GM19099 (cell line): ENCODE measurements around the gene SYTL3.

ENCODE experiments used
- POLR2A ChIP-seq: IDR thresholded peaks from 3 replicates; pipeline ENCODE4 v1.6.1; 2011; ENCODE audit warnings: low read depth; ENCODE audit not compliant: insufficient read length; ENCODE audit errors: extremely low read depth

SYTL3 gene

DNA sequence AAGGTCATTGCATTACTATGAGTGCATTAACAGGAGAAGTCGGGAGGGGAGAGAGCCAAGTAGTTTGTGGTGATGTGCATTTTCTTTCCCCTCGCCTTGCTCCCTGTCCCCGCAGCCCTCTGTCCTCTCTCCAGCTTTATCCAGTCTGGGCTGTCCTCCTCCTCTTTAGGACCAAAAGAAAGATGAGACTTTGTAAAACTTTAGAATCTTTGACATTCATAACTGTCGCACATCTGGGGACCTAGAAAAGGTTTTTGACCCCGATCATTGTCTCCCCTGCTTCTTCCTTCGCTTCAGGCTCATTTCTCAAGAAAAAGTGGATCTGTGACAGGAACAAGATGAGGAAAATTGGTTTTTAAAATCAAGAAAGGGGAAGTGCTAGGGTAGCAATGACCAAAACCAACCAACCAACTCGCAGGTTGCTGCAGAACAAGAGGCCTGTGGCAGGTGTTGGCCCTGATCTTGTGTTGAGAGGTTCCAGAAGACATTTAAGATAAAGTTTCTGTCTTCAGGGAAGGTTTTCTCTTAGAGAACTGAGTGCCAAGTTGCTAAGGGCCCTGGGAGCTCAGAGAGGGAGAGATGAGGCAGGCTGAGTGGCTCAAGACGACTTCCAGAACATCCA, 17.6 kb downstream of the SYTL3 start:
- TF ChIP-seq POLR2A: no peak

DNA sequence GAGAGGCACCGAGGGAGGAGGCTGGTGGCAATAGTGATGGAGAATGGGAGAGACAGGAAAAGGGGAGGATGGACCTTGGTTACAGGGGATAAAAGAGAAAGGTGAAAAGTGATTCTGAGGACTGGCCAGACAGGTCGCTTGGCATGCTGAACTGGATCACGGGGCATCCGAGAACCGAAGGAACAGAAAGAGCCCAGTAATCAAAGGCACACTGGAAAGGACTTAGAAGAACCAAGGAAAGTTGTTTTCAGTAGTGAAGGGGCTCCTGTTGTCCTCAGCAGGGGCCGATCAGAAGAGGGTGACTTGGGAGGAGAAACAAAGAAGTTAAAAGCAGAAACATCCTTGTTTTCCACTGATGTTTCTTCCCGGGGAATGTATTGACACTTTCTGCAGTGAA, 18.9 kb downstream of the SYTL3 start:
- TF ChIP-seq POLR2A: no peak

DNA sequence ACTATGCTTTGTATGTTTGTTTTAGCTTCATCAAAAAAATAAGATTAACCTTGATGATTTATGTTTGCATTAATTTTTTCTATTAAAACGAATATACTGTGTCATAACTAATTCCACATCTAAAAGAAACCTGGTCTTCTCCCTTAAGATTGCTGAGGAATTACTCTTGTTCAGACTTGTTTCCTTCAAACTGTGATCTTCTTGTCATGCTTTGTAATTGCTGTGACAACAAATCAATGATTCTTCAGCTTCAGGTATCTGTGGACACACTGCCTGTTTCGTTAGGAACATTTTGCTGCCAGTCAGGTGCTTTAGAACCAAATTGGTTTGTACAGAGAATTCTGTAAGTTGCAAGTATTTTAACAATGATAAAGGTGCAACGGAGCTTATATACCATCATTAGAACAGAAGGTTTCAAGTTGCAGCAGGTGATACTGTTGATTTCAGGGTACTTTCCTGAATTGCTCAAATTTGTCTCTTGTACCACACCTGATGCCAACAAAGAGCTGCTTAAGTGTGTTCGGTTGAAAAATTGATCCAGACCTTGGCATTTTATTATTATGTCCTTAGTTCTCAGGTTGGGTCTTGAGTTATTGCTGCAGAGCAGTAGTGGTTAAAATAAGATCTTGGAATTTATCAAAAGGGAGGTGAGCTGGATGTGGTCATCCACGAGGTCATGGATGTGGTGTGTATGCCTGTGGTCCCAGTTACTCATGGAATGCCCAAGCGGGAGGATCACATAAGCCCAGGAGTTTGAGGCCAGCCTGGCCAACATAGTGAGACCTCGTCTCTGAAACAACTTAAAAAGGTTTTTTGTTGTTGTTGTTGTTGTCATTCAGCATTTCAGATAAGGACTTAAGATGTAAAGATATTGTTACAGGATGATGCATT, 19.5 kb downstream of the SYTL3 start:
- TF ChIP-seq POLR2A: no peak

DNA sequence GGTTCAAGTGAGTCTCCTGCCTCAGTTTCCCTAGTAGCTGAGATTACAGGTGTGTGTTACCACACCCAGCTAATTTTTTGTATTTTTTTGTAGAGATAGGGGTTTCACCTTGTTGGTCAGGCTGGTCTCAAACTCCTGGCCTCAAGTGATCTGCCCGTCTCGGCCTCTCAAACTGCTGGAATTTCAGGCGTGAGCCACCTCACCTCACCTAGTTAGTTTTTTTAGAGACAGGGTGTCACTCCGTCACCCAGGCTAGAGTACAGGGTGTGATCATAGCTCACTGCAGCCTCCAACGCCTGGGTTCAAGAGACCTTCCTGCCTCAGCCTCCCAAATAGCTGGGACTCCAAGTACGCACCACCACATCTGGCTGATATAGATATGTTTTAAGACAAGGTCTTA, 22.9 kb downstream of the SYTL3 start:
- no peak for TF ChIP-seq POLR2A

DNA sequence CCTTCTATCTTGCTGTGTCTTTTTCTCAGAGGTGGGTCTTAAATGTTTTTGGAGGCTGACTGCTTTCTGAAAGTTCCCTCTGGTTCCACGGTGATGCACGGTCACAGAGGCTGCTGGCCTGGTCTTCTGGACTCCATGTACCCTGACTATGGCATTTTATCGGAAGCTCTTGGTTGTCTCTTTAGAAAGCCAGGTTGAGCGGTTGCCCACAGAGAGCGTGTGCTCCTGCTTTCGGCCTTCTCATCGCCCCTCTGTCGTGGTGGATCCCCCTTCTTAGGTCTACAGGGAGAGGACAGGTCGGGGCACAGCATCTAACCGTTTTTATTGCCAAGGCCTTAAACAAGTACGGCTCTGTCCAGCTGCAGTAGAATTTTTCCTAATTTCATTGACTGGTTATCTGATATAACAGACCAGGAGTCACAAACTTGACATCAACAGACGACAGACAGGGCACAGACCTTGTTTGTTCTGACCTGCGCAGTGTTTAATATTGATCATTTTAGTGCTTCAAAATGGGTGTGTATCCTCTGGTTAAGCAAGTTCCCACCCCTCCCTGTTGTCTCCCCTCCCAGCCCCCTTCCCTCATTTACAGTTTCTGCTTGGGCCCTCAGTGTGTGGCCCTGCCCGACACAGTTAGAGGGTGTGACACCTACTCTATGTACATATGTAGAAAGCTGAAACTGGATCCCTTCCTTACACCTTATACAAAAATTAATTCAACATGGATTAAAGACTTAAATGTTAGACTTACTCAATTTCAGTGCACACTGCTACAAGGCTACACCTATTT, 24.7 kb downstream of the SYTL3 start:
- no peak for TF ChIP-seq POLR2A

DNA sequence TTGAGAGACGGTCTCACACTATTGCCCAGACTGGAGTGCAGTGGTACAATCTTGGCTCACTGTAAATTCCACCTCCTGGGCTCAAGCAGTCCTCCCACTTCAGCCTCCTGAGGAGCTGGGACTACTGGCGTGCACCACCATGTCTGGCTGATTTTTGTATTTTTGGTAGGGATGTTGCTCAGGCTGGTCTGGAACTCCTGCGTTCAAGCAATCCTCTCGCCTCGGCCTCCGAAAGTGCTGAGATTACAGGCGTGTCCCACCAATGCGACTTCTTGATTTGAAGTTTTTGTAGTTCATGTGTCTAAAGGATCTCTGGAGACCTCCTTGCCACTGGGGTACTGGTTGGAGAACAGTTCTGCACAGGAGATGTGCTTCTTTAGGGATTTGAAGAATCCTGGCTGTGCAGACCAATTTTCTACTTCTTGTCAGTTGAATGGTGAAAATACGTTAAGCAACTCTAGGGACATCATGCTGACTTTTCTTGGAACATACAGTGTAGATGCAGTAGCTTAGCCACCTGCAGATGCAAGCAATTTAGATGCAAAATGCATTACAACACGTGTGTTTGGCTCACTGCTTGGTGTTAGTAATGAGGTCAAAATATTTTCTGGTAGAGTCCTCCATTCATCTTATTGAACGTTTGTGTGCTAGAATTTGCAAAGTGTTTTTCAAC, 28.2 kb downstream of the SYTL3 start:
- no peak for TF ChIP-seq POLR2A

DNA sequence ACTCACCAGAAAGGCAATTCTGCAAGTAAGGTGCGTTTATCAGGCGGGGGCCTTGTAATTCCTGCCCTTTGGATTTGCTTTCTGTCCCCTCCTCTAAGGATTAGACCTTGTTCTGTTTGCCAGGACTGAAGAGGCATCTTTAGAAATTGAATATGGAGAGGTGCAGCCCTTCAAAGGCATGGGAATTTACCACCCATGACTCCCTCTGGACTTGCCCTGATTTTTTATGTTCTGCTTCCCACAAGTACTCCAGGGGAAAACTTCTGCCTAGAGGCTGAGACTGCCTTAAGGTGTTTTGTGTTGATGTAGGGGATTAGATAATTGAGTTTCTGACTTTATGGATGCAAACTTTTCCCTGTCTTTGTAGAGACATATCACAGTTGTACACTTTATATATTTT, 30.2 kb downstream of the SYTL3 start:
- TF ChIP-seq POLR2A: no peak

DNA sequence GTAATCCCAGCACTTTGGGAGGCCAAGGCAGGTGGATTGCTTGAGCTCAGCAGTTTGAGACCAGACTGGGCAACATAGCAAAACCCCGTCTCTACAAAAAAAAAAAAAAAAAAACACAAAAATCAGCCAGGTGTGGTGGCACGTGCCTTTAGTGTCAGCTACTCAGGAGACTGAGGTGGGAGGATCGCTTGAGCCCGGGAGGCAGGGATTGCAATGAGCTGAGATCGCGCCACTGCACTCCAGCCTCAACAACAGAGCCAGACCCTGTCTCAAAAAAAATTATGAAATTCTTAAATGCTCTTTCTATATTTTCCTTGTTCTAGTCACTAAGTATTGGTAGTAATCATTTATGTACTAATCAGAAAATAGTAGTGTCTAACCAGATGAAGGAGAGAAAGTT, 30.6 kb downstream of the SYTL3 start:
- no peak for TF ChIP-seq POLR2A

DNA sequence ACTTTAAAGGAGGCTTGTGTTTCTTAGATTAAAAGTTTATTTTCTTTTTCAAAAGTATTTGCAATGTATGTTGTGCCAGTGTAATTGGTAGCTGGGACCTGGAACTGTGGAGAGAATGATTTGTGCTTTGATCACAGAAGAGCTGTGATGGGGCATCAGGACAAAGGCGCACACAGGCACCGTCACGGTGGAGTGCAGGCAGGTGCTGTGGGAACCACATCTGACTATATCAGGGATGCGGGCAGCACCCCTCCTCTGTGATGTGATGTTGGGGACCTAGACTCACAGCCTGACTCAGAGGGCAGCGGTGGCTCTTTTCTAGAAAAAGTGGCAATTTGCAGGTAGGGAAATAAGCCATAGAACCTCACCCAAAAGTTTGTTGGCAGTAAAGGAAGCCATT, 34.5 kb downstream of the SYTL3 start:
- no peak for TF ChIP-seq POLR2A

DNA sequence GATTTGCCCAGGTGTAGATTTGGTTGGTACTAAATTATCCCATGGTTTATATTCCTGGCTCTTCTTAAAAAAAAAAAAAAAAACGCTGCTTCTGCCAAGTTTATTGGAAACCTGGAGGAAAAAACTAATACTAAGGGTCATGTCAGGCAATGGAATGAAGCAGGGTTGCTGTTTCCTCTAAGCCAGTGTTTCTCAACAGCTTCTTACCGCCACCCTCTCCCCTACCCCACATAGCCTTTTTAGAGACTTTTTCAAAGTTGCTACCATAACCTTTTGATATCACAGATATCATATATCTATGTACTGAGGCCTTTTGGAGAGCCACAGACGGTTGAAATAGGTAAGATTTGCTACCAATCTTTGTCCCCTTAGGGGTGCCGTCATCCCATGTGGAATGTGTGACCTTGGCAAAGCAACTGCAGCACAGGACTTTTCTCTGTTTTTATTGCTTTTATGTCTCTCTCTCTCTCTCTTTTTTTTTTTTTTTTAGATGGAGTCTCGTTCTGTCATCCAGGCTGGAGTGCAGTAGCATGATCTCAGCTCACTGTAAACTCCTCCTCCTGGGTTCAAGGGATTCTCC, 35.0 kb downstream of the SYTL3 start:
- no peak for TF ChIP-seq POLR2A

DNA sequence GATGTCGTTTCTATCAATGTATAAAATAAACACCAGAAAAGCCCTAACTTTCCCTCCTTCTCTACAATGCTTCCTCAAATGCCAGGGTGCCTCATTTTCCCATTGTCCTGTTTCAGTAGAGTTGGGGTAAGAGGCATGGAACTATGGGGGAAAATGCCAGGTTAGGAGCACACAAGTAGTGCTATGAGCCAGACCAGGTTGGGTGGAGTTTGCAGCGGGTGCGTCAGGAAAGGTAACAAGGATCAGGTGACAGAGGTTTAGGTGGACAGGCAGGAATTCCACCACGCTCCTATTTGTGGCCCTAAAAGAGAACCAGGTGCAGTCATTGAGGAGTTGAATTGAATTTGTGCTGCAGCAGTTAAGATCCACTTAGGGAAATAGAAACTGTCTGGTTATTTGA, 36.5 kb downstream of the SYTL3 start:
- TF ChIP-seq POLR2A: no peak

DNA sequence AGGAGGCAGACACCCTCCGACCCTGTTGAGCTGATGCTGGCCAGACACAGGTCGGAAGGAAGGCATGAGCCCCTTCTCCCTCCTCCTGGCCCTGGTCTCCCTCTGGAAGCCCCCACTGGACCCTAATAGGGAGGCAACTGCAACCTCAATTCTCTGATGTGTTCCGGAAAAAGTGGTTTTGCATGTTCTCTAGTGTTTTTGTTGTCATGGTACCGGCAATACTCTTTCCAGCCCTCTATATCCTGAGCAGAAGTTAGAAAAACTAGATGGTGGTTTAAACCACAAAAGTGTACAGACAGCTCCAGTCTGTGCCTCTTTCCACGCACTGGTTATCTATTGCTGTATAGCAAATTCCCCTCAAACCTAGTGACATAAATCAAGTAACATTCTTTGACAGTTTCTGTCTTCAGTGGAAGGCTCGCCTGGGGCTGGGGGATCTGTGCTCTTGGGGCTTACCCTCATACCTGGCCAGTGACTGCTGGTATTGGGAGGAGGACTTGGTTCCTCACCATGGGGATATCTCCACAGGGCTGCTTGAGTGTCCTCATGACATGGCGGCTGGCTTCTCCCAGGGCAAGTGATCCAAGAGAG, 37.0 kb downstream of the SYTL3 start:
- no peak for TF ChIP-seq POLR2A

DNA sequence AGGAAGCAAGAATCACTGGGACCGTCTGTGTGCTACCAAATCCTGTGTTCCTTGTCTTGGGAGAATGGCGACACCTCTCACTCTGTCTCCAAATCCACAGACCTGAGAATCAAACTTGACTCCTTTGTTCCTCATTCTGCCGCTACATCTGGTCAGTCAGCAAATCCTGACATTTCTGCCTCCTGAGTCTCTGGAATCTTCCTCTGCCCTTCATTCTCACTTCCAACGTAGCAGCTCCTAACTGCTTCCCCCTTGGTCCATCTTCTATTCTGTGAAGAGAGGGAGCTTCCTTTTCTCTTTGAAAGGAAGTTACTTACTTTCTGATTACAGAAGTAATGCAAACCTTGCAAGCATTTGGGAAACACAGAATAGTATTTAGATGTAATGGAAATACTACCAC, 37.7 kb downstream of the SYTL3 start:
- TF ChIP-seq POLR2A: no peak

DNA sequence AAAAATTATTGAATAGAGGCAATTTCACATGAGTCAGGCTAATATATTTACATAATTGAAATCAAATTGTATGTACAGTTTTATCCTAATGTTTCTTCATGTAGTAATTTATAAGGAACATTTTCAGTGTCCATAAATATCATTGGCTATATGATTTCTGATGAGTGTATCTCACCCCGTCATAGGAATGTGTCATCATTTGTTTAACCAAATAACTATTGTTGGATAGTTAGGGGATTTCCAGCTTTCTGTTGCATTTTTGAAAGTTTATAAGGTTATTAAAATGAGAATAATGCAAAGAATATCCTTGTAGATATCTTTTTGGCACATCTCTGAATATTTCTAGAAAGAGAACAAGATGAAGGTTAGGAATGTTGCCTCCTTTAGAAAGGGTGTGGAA, 39.0 kb downstream of the SYTL3 start:
- TF ChIP-seq POLR2A: no peak
